OCI-LY1 (cell line): Measurements from ENCODE around the gene ASB2.

ENCODE experiments used
- H2AFZ ChIP-seq: fragments of 200-600 bp; sonication (generic), shearing (Covaris generic); 2 replicates; pipeline ENCODE4 v1.6.0; 2014; ENCODE audit warnings: antibody characterized with exemption, mild to moderate bottlenecking, low read length
- H3F3A ChIP-seq: fragments of 200-600 bp; sonication (generic), shearing (Covaris generic); 2 replicates; pipeline ENCODE4 v1.6.0; 2014; ENCODE audit warnings: mild to moderate bottlenecking, antibody characterized with exemption, low read length, moderate library complexity; ENCODE audit not compliant: insufficient read depth
- H3K27ac ChIP-seq: fragments of 200-600 bp; sonication (generic); 2 replicates; pipeline ENCODE4 v1.5.1; 2014; ENCODE audit warnings: low read length, mixed run types, mild to moderate bottlenecking, low read depth; ENCODE audit not compliant: poor library complexity, severe bottlenecking
- H3K27me3 ChIP-seq: fragments of 200-600 bp; sonication (generic); 2 replicates; pipeline ENCODE4 v1.6.0; 2014; ENCODE audit warnings: antibody characterized with exemption, mild to moderate bottlenecking, low read length, moderate library complexity; ENCODE audit not compliant: insufficient read depth
- H3K36me3 ChIP-seq: fragments of 200-600 bp; sonication (generic); 2 replicates; pipeline ENCODE4 v1.6.1; 2014; ENCODE audit warnings: mild to moderate bottlenecking, antibody characterized with exemption, low read length, moderate library complexity, mixed read lengths; ENCODE audit not compliant: insufficient read depth
- H3K4me1 ChIP-seq: fragments of 200-600 bp; sonication (generic); 2 replicates; pipeline ENCODE4 v1.5.1; 2014; ENCODE audit warnings: mild to moderate bottlenecking, low read length, moderate library complexity; ENCODE audit not compliant: insufficient read depth, severe bottlenecking
- H3K4me2 ChIP-seq: fragments of 200-600 bp; sonication (generic), shearing (Covaris generic); 2 replicates; pipeline ENCODE4 v1.6.1; 2014; ENCODE audit warnings: low read length
- H3K4me3 ChIP-seq: fragments of 200-600 bp; sonication (generic); 2 replicates; pipeline ENCODE4 v1.5.1; 2014; ENCODE audit warnings: low read length, low read depth, mild to moderate bottlenecking, mixed read lengths; ENCODE audit not compliant: poor library complexity, severe bottlenecking
- H3K79me2 ChIP-seq: fragments of 200-600 bp; shearing (Covaris generic); 2 replicates; pipeline ENCODE4 v1.6.1; 2016; ENCODE audit warnings: mixed run types, low read length, mixed read lengths; ENCODE audit not compliant: insufficient read depth
- H3K9ac ChIP-seq: fragments of 200-600 bp; sonication (generic), shearing (Covaris generic); 2 replicates; pipeline ENCODE4 v1.6.1; 2014; ENCODE audit warnings: mild to moderate bottlenecking, low read length, mixed read lengths
- H3K9me2 ChIP-seq: fragments of 200-600 bp; sonication (generic), shearing (Covaris generic); 2 replicates; pipeline ENCODE4 v1.6.1; 2014; ENCODE audit warnings: low read depth, mild to moderate bottlenecking, low read length, mixed read lengths
- H3K9me3 ChIP-seq: fragments of 200-600 bp; shearing (Covaris generic); 2 replicates; pipeline ENCODE4 v1.6.1; 2014; ENCODE audit warnings: low read length, mixed read lengths
- H4K20me1 ChIP-seq: fragments of 200-600 bp; sonication (generic), shearing (Covaris generic); 2 replicates; pipeline ENCODE4 v1.6.0; 2016; ENCODE audit warnings: mild to moderate bottlenecking, low read length; ENCODE audit not compliant: insufficient read depth
- EZH2 ChIP-seq: fragments of 200-600 bp; sonication (generic), shearing (Covaris generic); IDR thresholded peaks from 2 replicates; pipeline ENCODE4 v1.8.0; 2017; ENCODE audit warnings: borderline replicate concordance, mixed run types, mild to moderate bottlenecking, antibody characterized with exemption, low read length, moderate library complexity, mixed read lengths
- TF ChIP-seq, protein P1 (sequence below): fragments of 200-600 bp; sonication (generic), shearing (Covaris generic); IDR thresholded peaks from 2 replicates; pipeline ENCODE4 v1.5.1; 2017; ENCODE audit warnings: mild to moderate bottlenecking, antibody characterized with exemption, low read length, moderate library complexity, mixed read lengths

Gene ASB2

GRCh38 chr14:94022532-94023411 is 46.4 kb upstream of the ASB2 start:
- no peak overlapping the region for H3K4me3 ChIP-seq
- H3K9me3 ChIP-seq = no peaks in the 10 kb centered on the region
- no peak overlapping the region for H2AFZ ChIP-seq
- no peaks in the 10 kb centered on the region for H3K27me3 ChIP-seq
- H3K36me3 ChIP-seq = no peaks in the 10 kb centered on the region
- H3K9ac ChIP-seq = no peak overlapping the region
- H4K20me1 ChIP-seq = no peaks in the 10 kb centered on the region
- H3K4me2 ChIP-seq = no peak overlapping the region
- no peaks in the 10 kb centered on the region for H3K9me2 ChIP-seq
- peaks cover 11% of the 10 kb centered on the region for H3K4me1 ChIP-seq
- TF ChIP-seq, protein P1, sequence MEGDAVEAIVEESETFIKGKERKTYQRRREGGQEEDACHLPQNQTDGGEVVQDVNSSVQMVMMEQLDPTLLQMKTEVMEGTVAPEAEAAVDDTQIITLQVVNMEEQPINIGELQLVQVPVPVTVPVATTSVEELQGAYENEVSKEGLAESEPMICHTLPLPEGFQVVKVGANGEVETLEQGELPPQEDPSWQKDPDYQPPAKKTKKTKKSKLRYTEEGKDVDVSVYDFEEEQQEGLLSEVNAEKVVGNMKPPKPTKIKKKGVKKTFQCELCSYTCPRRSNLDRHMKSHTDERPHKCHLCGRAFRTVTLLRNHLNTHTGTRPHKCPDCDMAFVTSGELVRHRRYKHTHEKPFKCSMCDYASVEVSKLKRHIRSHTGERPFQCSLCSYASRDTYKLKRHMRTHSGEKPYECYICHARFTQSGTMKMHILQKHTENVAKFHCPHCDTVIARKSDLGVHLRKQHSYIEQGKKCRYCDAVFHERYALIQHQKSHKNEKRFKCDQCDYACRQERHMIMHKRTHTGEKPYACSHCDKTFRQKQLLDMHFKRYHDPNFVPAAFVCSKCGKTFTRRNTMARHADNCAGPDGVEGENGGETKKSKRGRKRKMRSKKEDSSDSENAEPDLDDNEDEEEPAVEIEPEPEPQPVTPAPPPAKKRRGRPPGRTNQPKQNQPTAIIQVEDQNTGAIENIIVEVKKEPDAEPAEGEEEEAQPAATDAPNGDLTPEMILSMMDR = no peak
- no peak for TF ChIP-seq EZH2
- no peaks in the 10 kb centered on the region for H3F3A ChIP-seq
- H3K27ac ChIP-seq = no peak overlapping the region
- no peaks in the 10 kb centered on the region for H3K79me2 ChIP-seq

DNA sequence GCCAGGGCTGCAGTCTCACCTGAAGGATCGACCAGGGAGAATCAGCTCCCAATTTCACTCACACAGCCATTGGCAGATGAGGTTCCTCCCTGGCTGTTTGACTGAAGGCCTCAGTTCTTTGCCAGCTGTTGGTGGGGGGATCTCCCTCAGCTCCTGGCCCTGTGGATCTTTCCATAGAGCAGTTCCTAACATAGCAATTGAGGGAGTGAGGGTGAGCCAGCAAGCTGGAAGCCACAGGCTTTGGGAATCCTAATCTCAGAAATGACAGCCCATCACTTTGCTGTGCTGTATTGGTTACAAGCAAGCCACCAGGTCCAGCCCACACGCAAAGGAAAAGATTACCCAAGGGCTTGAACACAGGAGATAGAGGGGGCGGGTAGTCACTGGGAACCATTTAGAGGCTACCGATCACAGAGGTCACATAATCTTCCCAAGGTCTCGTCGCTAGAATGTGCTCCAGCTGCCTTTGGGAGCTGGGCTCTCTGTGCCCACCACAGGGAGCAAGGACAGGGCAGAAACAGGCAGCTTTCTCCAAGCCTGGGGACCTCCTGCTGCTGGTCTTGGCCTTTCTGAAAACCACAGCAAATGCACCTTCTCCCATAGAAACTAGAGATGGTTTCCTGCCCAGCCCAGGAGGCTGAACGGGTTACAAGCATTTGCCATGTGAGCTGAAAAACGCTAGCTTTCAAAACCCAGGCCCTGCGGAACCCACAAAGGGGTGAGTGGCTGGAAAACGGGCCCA is 45.2 kb upstream of the ASB2 start:
- Histone ChIP-seq H3K9ac (no peak overlapping the region), H3K9me3 (no peaks in the 10 kb centered on the region), H3K9me2 (no peaks in the 10 kb centered on the region), H3F3A (no peaks in the 10 kb centered on the region), H4K20me1 (no peaks in the 10 kb centered on the region), H2AFZ (no peak overlapping the region), H3K4me3 (no peak overlapping the region), H3K79me2 (no peaks in the 10 kb centered on the region), H3K27me3 (peaks cover 6% of the 10 kb centered on the region; the same call in 1 of the 2 replicates), H3K27ac (no peak overlapping the region), H3K4me1 (peaks cover 6% of the 10 kb centered on the region), H3K36me3 (no peaks in the 10 kb centered on the region), H3K4me2 (no peak overlapping the region)
- TF ChIP-seq, protein P1 = no peak
- TF ChIP-seq EZH2 = no peak

GRCh38 chr14:94021001-94021400 is 44.6 kb upstream of the ASB2 start:
- Histone ChIP-seq H3K27ac (no peak overlapping the region), H3K4me1 (peaks cover 4% of the 10 kb centered on the region), H3F3A (no peaks in the 10 kb centered on the region), H3K4me2 (no peak overlapping the region), H4K20me1 (no peaks in the 10 kb centered on the region), H3K27me3 (peaks cover 6% of the 10 kb centered on the region; the same call in 1 of the 2 replicates), H2AFZ (no peak overlapping the region), H3K4me3 (no peak overlapping the region), H3K9ac (no peak overlapping the region), H3K79me2 (no peaks in the 10 kb centered on the region), H3K9me2 (no peaks in the 10 kb centered on the region), H3K36me3 (no peaks in the 10 kb centered on the region), H3K9me3 (no peaks in the 10 kb centered on the region)
- TF ChIP-seq EZH2 = no peak
